Caco-2 (cell line): Measurements from ENCODE around the gene OGFOD3. TPM values are rescaled to one million over a fixed set of nuclear protein-coding genes. Genes with fewer than 3 reads are reported as not detected.

Experiments used
- BruUV-seq: library from RNA; stranded (reverse); fragments of 400-500 nt; replicated peaks from 2 replicates; lab custom pipeline; 2021; lab: Mats Ljungman, UMichigan
- CTCF ChIA-PET: fragments of 300-600 bp; sonication (Branson Sonifier 250); formaldehyde crosslinking; loops from one replicate; lab custom pipeline; 2022; ENCODE audit warnings: antibody characterized with exemption; lab: Charles Lee
- POLR2A ChIA-PET: fragments of 300-600 bp; sonication (Branson Sonifier 250); formaldehyde crosslinking; loops from one replicate; lab custom pipeline; 2022; ENCODE audit warnings: antibody characterized with exemption; lab: Charles Lee
- DNase-seq, 2 experiments: peaks; one replicate each; pipeline versions ENCODE4 v3.0.0 to v3.0.0-alpha.2; 2020 to 2022
- H3K27me3 ChIP-seq: replicated peaks from 2 replicates; pipeline ENCODE4 v1.6.0; 2011; ENCODE audit warnings: low read length; ENCODE audit not compliant: control insufficient read depth, insufficient read depth
- H3K36me3 ChIP-seq: 2 replicates; pipeline ENCODE4 v1.5.1; 2011; ENCODE audit warnings: low read length; ENCODE audit not compliant: control insufficient read depth, insufficient read depth
- H3K4me1 ChIP-seq: fragments of 250-450 bp; sonication (Bioruptor Pico); 2 replicates; pipeline ENCODE4 v1.5.1; 2020; ENCODE audit warnings: mild to moderate bottlenecking
- H3K4me3 ChIP-seq: 2 replicates; pipeline ENCODE4 v1.5.1; 2011; ENCODE audit warnings: low read depth, mild to moderate bottlenecking, control low read depth, low read length
- H3K9me3 ChIP-seq: fragments of 250-450 bp; sonication (Bioruptor Pico); 2 replicates; pipeline ENCODE4 v1.5.1; 2020; ENCODE audit warnings: mild to moderate bottlenecking, moderate library complexity
- H3K27ac Mint-ChIP-seq: one replicate; pipeline ENCODE4 v1.8.0; 2022; ENCODE audit warnings: mixed read lengths; ENCODE audit not compliant: unreplicated experiment
- H3K27me3 Mint-ChIP-seq: one replicate; pipeline ENCODE4 v1.8.0; 2022; ENCODE audit warnings: mixed read lengths; ENCODE audit not compliant: insufficient read depth, unreplicated experiment
- H3K36me3 Mint-ChIP-seq: one replicate; pipeline ENCODE4 v1.8.0; 2022; ENCODE audit warnings: mild to moderate bottlenecking, mixed read lengths; ENCODE audit not compliant: insufficient read depth, unreplicated experiment
- H3K4me1 Mint-ChIP-seq: one replicate; pipeline ENCODE4 v1.8.0; 2022; ENCODE audit warnings: low read depth, mixed read lengths; ENCODE audit not compliant: unreplicated experiment
- H3K4me3 Mint-ChIP-seq: one replicate; pipeline ENCODE4 v1.8.0; 2022; ENCODE audit warnings: mild to moderate bottlenecking, moderate library complexity, mixed read lengths; ENCODE audit not compliant: unreplicated experiment
- H3K9me3 Mint-ChIP-seq: one replicate; pipeline ENCODE4 v1.8.0; 2022; ENCODE audit warnings: mixed read lengths; ENCODE audit not compliant: unreplicated experiment
- intact Hi-C: fragments of 100-400 bp; cut with micrococcal nuclease; formaldehyde crosslinking; loops from one replicate; pipeline ENCODE4 v1.10.0; 2022; ENCODE audit not compliant: unreplicated experiment
- total RNA-seq: library from RNA; stranded (reverse); gene quantifications from 2 replicates; pipeline ENCODE4 v1.2.3, GENCODE V29; 2022
- TF ChIP-seq, protein P1 (sequence below), 2 experiments: fragments of 200-600 bp in 1 of 2; IDR thresholded peaks; 1 replicate in 1 of 2; 2 replicates in 1 of 2; pipeline versions ENCODE4 v1.5.1 to v1.8.0; 2011 to 2022; ENCODE audit warnings: antibody characterized with exemption in 1 of 2, control low read depth in 1 of 2, inconsistent platforms in 1 of 2, low read depth in 1 of 2, low read length in 1 of 2, mild to moderate bottlenecking in 1 of 2, moderate library complexity in 1 of 2; ENCODE audit not compliant: insufficient read depth in 1 of 2, severe bottlenecking in 1 of 2, unreplicated experiment in 1 of 2

OGFOD3 gene
- total RNA-seq, 1 experiment from 2014 or later = 51.2 TPM

DNA sequence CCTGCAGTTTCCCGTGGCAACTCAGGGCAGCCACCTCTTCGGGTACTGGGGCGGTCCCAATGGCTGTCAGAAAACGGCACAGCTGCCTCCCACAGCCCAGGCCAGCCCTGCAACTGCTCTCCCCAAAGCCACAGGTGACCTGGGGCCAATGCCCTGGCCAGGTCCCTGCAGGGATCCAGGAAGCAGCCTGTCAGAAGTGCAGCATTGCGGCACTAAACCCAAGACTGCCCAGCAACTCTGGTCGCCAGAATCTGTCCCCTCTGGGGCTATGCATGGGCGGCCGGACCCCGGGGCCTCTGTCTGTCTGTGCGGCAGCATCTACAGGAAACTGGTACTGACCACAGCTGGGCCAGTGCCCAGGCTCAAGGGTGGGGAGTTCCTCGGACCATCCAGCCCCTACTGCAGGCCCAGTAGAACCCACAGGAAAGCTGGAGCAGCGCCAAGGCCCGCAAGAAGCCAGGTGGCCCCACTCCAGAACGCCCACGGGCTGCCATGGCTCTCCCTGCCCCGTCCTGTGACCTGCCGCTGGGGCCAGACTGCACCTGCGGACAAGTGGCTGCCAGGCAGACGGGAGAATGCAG lies 26.6 kb upstream of the OGFOD3 start:
- H3K9me3 Mint-ChIP-seq = no peaks in the 10 kb centered on the region
- no peak overlapping the region for H3K4me3 Mint-ChIP-seq
- H3K27ac Mint-ChIP-seq = no peak overlapping the region
- no TSS peak for BruUV-seq
- Histone ChIP-seq H3K9me3 (no peaks in the 10 kb centered on the region), H3K36me3 (peaks cover 1% of the 10 kb centered on the region; the same call in 1 of the 2 replicates), H3K4me3 (no peak overlapping the region), H3K4me1 (peaks cover 7% of the 10 kb centered on the region; the same call in 1 of the 2 replicates), H3K27me3 (no peaks in the 10 kb centered on the region)
- no peak for DNase-seq
- H3K27me3 Mint-ChIP-seq = no peaks in the 10 kb centered on the region
- ChIA-PET CTCF (no interaction called here), POLR2A (no interaction called here)
- TF ChIP-seq, protein P1, sequence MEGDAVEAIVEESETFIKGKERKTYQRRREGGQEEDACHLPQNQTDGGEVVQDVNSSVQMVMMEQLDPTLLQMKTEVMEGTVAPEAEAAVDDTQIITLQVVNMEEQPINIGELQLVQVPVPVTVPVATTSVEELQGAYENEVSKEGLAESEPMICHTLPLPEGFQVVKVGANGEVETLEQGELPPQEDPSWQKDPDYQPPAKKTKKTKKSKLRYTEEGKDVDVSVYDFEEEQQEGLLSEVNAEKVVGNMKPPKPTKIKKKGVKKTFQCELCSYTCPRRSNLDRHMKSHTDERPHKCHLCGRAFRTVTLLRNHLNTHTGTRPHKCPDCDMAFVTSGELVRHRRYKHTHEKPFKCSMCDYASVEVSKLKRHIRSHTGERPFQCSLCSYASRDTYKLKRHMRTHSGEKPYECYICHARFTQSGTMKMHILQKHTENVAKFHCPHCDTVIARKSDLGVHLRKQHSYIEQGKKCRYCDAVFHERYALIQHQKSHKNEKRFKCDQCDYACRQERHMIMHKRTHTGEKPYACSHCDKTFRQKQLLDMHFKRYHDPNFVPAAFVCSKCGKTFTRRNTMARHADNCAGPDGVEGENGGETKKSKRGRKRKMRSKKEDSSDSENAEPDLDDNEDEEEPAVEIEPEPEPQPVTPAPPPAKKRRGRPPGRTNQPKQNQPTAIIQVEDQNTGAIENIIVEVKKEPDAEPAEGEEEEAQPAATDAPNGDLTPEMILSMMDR (IDR thresholded peaks at IDR 0.05; ENCODE audit: insufficient read depth in 1 of 2, low read depth in 1 of 2, low read length in 1 of 2, severe bottlenecking in 1 of 2, unreplicated experiment in 1 of 2) = no peak
- intact Hi-C loops = no loop called here
- H3K36me3 Mint-ChIP-seq = peaks cover 40% of the 10 kb centered on the region
- H3K4me1 Mint-ChIP-seq = no peaks in the 10 kb centered on the region

DNA sequence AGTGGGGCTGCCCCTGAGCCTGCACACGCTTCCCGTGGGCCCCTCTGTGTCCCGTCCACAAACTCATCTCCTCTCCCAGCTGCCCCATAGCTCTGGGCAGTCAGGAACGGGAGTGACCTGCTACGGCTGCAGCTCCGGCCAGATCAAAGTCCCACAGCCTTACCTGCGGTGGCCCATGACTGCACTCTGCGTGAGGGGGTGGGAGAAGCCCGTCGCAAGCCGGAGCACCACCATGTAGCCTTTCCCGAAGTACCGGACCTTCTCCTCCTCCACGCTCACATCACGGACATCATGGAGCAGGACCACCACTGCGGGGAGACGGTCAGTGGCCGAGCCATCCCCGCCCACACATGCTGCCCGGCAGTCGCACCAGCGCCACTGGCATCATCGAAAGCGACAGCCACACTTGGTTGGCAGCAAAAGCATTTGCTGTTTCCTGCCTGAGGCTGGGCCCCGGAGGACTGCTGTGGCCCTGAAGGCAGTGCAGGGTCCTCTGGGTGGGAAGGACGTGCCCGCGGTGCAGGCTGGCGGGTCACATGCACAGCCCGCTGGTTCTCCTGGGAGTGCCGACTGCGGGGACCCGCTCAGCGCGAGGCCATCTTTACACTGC lies 26.0 kb upstream of the OGFOD3 start:
- ChIA-PET POLR2A (no interaction called here), CTCF (no interaction called here)
- BruUV-seq = no TSS peak
- Histone ChIP-seq H3K36me3 (peaks cover 1% of the 10 kb centered on the region; the same call in 1 of the 2 replicates), H3K4me3 (no peak overlapping the region), H3K27me3 (no peaks in the 10 kb centered on the region), H3K4me1 (peaks cover 2% of the 10 kb centered on the region; the same call in 1 of the 2 replicates), H3K9me3 (no peaks in the 10 kb centered on the region)
- Mint-ChIP-seq H3K4me3 (no peak overlapping the region), H3K9me3 (no peaks in the 10 kb centered on the region), H3K36me3 (peaks cover 44% of the 10 kb centered on the region), H3K27ac (no peak overlapping the region), H3K27me3 (no peaks in the 10 kb centered on the region), H3K4me1 (no peaks in the 10 kb centered on the region)
- intact Hi-C loops = no loop called here
- DNase-seq = no peak
- TF ChIP-seq, protein P1 (IDR thresholded peaks at IDR 0.05; ENCODE audit: insufficient read depth in 1 of 2, low read depth in 1 of 2, low read length in 1 of 2, severe bottlenecking in 1 of 2, unreplicated experiment in 1 of 2) = no peak

DNA sequence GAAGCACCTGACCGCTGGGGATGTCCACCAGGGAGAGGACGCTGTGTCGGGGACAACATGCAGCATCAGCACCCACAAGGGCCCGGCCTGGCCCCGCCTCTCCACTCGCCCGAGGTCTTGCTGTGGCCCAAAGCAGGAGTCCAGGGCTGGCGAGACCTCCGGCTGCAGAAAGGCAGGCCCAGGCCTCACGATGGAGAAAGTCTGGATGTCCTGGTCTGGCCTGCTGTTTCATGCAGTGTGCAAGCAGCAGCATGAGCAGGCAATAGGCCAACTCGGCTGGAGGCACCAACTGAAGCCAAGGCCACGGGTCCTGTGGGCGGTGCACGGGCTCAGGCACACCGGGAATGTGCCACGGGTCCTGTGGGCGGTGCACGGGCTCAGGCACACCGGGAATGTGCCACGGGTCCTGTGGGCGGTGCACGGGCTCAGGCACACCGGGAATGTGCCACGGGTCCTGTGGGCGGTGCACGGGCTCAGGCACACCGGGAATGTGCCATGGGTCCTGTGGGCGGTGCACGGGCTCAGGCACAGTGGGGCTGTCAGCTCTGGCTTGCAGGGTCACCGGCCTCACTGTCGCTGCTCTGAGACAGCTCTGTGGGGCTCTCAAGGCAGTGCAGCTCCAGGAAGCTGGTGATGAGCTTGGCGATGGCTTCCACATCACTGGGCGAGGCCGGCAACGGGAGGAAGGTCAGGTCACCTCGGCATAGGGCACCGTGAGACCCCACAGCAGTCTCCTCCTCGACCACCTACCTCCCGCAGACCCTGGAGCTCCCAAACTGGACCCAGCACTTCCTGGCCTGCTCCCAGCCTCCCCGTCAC lies 25.3 kb upstream of the OGFOD3 start:
- POLR2A ChIA-PET = no interaction called here
- peaks cover 51% of the 10 kb centered on the region for H3K36me3 Mint-ChIP-seq
- Histone ChIP-seq H3K36me3 (peaks cover 1% of the 10 kb centered on the region; the same call in 1 of the 2 replicates), H3K9me3 (no peaks in the 10 kb centered on the region), H3K4me3 (no peak overlapping the region), H3K4me1 (no peaks in the 10 kb centered on the region), H3K27me3 (no peaks in the 10 kb centered on the region)
- no TSS peak for BruUV-seq
- H3K4me1 Mint-ChIP-seq = no peaks in the 10 kb centered on the region
- H3K4me3 Mint-ChIP-seq = no peak overlapping the region
- H3K27me3 Mint-ChIP-seq = no peaks in the 10 kb centered on the region
- DNase-seq = no peak
- TF ChIP-seq, protein P1 (IDR thresholded peaks at IDR 0.05; ENCODE audit: insufficient read depth in 1 of 2, low read depth in 1 of 2, low read length in 1 of 2, severe bottlenecking in 1 of 2, unreplicated experiment in 1 of 2) = no peak
- H3K9me3 Mint-ChIP-seq = no peaks in the 10 kb centered on the region
- CTCF ChIA-PET = no interaction called here
- intact Hi-C loops = no loop called here
- peak overlapping the region; percentile 50 for H3K27ac Mint-ChIP-seq
